Spinal cord (tissue), 10 donors: ENCODE data around the gene TRIM40. TPM values are rescaled to one million over a fixed set of nuclear protein-coding genes. Genes with fewer than 3 reads are reported as not detected.
"Not testable (repeated sequence)": the region's sequence is repeated elsewhere in the genome, so short reads cannot be mapped to it uniquely, and the experiment has no call there.

ENCODE experiments used
- DNase-seq, 6 donors: peaks; one replicate each; pipeline versions ENCODE4 v3.0.0 to v3.0.0-alpha.2; 2013 to 2015; ENCODE audit warnings: low spot score in 6 of 6, low read depth in 4 of 6
- H3K27ac ChIP-seq: one replicate; pipeline ENCODE4 v1.5.1; 2013; ENCODE audit warnings: low read depth, low read length, control low read depth
- H3K27me3 ChIP-seq: one replicate; pipeline ENCODE4 v1.6.1; 2013; ENCODE audit warnings: low read length; ENCODE audit not compliant: control insufficient read depth, insufficient read depth
- H3K36me3 ChIP-seq: one replicate; pipeline ENCODE4 v1.6.1; 2013; ENCODE audit warnings: low read length; ENCODE audit not compliant: control insufficient read depth, insufficient read depth
- H3K4me1 ChIP-seq: one replicate; pipeline ENCODE4 v1.6.1; 2013; ENCODE audit warnings: low read length; ENCODE audit not compliant: control insufficient read depth, insufficient read depth
- H3K4me3 ChIP-seq: one replicate; pipeline ENCODE4 v1.5.1; 2013; ENCODE audit warnings: low read depth, low read length, control low read depth
- H3K9me3 ChIP-seq: one replicate; pipeline ENCODE4 v1.6.1; 2013; ENCODE audit warnings: low read length; ENCODE audit not compliant: control insufficient read depth, insufficient read depth
- WGBS: methylation state at CpG from one replicate; pipeline ENCODE4 v1.1.5; 2013; ENCODE audit warnings: missing lambda C conversion rate; ENCODE audit not compliant: insufficient coverage; 5-methylcytosine and 5-hydroxymethylcytosine counted together
- polyA plus RNA-seq, 2 donors: library from polyadenylated mRNA; unstranded; fragments of 120-200 nt; gene quantifications; one replicate each; pipeline ENCODE4 v1.2.1, GENCODE V29; 2013; ENCODE audit not compliant: insufficient read length in 2 of 2
- total RNA-seq, 2 donors: library from RNA; depleted of rRNA in 1 of 2; stranded (reverse); fragments of 120-200 nt in 1 of 2; fragments of >200 nt in 1 of 2; gene quantifications; one replicate each; pipeline versions ENCODE4 v1.2.3 to v1.2.4, GENCODE V29; 2013 to 2014
- donor health status: healthy.

Gene TRIM40
- total and polyA plus RNA-seq, 4 donors = 0.17 to 0.19 TPM; not detected in 2

DNA sequence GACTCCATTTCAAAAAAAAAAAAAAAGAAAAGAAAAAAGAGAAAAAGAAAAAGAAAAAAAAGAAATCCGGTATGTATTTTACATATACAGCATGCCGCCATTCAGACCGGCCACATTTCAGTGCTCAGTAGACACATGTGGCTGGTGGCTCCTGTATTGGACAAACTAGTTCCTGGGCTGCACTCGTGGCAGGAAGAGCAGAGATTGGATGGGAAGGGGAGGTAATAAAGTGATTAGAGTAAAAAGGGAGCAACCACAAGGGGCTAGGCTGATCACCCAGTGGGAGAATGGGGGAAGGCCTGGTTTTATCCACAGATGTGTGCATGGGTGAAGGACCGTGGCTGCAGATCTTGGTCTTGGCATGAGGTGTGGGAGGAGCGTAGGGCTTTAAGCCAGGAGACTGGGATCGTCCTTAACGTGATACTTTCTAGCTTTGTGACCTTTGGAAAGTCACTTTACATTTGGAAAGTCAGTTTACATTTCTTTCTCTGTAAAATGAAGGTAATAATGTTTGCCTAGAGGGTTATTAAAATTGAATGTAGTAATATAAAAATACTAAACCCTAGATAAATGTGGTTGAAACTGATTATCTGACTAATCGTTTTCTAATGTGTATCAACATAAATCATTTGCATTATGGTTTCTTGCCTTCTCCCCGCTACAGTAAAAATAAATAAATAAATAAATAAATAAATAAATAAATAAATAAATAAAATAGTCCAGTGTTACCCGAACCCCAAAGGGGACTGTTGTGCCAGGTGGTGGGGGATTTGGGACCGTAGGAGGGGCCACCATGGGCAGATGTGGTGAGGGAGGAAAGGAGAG, 26.5 kb downstream of the TRIM40 start:
- no peak for DNase-seq
- H3K27me3 ChIP-seq = no peaks in the 10 kb centered on the region
- H3K36me3 ChIP-seq = no peaks in the 10 kb centered on the region
- H3K9me3 ChIP-seq = no peaks in the 10 kb centered on the region
- WGBS = 92% methylated on average over 5 of the region's 12 CpGs
- H3K27ac ChIP-seq = no peak overlapping the region
- H3K4me3 ChIP-seq = no peak overlapping the region
- no peaks in the 10 kb centered on the region for H3K4me1 ChIP-seq

DNA sequence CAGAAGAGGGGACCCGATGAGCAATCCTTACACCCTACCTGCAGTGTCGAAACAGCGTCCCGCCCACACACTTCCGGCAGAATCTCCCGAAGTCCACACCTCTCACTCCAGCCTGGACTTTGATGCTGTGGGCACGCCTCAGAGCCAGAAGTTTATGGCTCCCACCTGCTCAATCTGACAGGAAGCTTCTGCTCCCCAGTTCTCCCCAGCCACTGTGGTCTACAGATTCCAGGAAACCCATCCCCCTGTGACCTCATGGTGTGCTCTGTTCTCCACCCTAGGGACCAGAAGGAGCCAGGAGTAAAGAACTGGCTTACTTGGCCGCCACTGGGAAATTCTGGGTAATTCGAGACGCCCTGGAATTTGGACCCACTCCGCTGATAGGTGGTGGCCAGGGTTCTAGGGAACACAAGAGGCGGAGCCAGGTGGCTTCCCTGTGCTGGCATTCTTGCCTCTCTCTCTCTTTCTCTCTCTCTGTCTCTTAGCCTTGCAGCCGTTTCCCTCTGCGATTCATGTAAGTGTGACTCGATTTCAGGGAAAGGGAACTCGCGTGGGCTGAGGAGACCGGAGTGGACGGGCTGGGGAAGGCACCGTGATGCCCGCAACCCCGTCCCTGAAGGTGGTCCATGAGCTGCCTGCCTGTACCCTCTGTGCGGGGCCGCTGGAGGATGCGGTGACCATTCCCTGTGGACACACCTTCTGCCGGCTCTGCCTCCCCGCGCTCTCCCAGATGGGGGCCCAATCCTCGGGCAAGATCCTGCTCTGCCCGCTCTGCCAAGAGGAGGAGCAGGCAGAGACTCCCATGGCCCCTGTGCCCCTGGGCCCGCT, 27.4 kb downstream of the TRIM40 start, which contains the start of gene TRIM15:
Gene TRIM15 (plus strand): TSS at position 457 of the 828 bp plus-strand sequence. CDS start 139 bp downstream, at position 596.
- DNase-seq = no peak
- no peaks in the 10 kb centered on the region for H3K4me1 ChIP-seq

DNA sequence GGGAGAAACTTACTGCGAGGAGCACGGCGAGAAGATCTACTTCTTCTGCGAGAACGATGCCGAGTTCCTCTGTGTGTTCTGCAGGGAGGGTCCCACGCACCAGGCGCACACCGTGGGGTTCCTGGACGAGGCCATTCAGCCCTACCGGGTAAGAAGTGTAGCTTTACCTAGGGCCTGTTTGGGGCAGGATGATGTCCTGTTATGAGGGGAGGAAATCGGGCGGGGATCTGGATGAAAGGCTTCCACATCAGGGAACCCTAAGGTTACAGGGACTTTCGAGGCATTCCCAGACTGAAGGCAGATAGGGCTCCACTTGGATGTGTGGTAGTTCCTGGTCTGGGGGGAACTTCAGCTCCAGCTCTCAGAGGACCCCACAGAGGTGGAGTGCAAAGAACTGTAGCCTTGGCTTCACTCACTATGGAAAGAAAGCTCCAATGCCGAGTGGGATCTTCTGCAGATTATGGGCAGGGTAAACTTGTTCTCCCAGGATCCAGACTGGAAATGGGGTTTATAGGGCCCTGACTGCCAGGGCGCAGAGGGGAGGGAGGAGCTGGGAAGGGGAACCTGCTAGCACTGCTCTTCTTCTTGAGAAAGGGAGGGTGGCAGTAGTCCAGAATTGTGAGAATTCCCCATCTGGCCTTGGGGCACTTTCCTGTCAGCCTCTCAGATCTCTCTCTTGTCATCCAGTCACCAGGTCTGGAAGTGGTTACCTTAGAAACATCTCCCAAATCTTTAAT, 28.1 kb downstream of the TRIM40 start:
- no peak overlapping the region for H3K27ac ChIP-seq
- no peak overlapping the region for H3K4me3 ChIP-seq
- 84% methylated on average over 16 of the region's 16 CpGs for WGBS
- H3K27me3 ChIP-seq = peaks cover 8% of the 10 kb centered on the region
- no peak for DNase-seq
- no peaks in the 10 kb centered on the region for H3K4me1 ChIP-seq
- no peaks in the 10 kb centered on the region for H3K9me3 ChIP-seq
- no peaks in the 10 kb centered on the region for H3K36me3 ChIP-seq

More for the DNA sequence above, 27.4 kb downstream of the TRIM40 start, which contains the start of gene TRIM15:
- no peaks in the 10 kb centered on the region for H3K36me3 ChIP-seq
- H3K27me3 ChIP-seq = peaks cover 3% of the 10 kb centered on the region
- no peak within 1 kb of the TSS for H3K27ac ChIP-seq
- WGBS = 79% methylated on average over 26 of the region's 31 CpGs
- no peak within 1 kb of the TSS for H3K4me3 ChIP-seq
- no peaks in the 10 kb centered on the region for H3K9me3 ChIP-seq

DNA sequence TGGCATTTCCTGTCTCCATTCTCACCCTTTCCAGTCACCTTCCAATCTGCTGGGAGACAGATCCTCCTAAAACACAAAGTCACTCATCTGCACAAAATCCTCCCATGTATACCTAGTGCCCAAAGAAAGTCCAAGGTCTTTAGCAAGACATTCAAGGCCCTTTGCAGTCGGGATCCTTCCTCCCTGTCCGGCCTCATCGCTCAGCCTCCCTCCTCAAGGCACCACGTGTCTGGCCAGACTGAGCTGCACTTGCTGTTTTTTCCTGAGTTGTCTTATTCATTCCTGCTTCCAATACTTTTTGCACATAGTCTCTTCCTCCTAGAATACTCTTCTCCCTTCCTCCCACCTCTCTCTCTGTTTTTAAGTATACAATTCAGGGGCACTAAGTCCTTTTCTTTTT, 28.8 kb downstream of the TRIM40 start:
- H3K36me3 ChIP-seq = no peaks in the 10 kb centered on the region
- 88% methylated on average over 4 of the region's 4 CpGs for WGBS
- peaks cover 9% of the 10 kb centered on the region for H3K27me3 ChIP-seq
- H3K4me1 ChIP-seq = no peaks in the 10 kb centered on the region
- no peak overlapping the region for H3K4me3 ChIP-seq
- DNase-seq = no peak
- H3K27ac ChIP-seq = no peak overlapping the region
- no peaks in the 10 kb centered on the region for H3K9me3 ChIP-seq

DNA sequence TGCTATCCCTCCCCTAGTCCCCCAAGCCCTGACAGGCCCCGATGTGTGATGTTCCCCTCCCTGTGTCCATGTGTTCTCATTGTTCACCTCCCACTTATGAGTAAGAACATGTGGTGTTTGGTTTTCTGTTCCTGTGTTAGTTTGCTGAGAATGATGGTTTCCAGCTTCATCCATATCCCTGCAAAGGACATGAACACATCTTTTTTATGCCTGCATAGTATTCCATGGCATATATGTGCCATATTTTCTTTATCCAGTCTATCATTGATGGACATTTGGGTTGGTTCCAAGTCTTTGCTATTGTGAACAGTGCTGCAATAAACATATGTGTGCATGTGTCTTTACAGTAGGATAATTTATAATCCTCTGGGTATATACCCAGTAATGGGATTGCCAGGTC, 29.3 kb downstream of the TRIM40 start:
- H3K27ac ChIP-seq, DNase-seq, H3K4me3 ChIP-seq, H3K36me3 ChIP-seq, H3K4me1 ChIP-seq, H3K9me3 ChIP-seq: not testable (repeated sequence)
- peaks cover 12% of the 10 kb centered on the region for H3K27me3 ChIP-seq
- WGBS = no CpG with 5 or more reads among the region's 1 CpG

DNA sequence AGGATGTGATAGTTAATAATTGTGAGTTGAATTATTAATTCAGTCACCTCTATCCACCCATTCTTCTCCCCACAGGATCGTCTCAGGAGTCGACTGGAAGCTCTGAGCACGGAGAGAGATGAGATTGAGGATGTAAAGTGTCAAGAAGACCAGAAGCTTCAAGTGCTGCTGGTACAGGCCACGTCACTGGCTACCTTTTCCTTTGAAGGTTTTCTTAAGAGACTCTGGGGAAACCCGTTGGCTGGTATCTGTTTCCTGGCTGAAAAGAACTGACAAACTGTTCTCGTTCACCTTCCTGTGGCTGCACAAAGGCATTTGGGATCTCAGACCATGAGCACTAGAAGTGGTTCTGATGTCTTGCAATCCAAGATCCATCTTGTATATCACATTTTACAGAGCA, 31.2 kb downstream of the TRIM40 start:
- 73% methylated on average over 4 of the region's 6 CpGs for WGBS
- H3K27me3 ChIP-seq = peaks cover 31% of the 10 kb centered on the region
- no peak overlapping the region for H3K4me3 ChIP-seq
- H3K27ac ChIP-seq = no peak overlapping the region
- no peaks in the 10 kb centered on the region for H3K36me3 ChIP-seq
- no peak for DNase-seq
- peaks cover 8% of the 10 kb centered on the region for H3K4me1 ChIP-seq
- no peaks in the 10 kb centered on the region for H3K9me3 ChIP-seq

DNA sequence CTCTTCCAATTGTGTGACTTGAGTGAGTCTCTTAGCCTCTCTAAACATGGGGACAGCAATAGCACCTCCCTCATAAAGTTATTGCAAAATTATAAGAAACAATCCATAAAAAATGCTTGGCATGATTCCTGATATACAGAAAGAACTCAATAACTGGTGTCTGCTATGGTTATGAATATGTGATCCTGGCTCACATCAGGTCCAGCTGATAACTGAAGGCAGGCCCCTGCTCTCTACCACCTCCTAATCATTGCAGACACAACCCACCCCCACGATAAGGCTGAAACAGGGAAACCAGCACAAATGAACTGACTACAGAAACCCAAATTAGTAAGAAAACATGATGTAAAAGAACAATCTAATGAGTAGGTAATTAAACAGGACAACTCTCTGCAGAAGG, 32.8 kb downstream of the TRIM40 start:
- Histone ChIP-seq H3K27me3 (peaks cover 41% of the 10 kb centered on the region), H3K9me3 (no peaks in the 10 kb centered on the region), H3K4me3 (no peak overlapping the region), H3K36me3 (no peaks in the 10 kb centered on the region), H3K27ac (no peak overlapping the region), H3K4me1 (peaks cover 12% of the 10 kb centered on the region)
- WGBS = no CpG with 5 or more reads among the region's 1 CpG
- no peak for DNase-seq

DNA sequence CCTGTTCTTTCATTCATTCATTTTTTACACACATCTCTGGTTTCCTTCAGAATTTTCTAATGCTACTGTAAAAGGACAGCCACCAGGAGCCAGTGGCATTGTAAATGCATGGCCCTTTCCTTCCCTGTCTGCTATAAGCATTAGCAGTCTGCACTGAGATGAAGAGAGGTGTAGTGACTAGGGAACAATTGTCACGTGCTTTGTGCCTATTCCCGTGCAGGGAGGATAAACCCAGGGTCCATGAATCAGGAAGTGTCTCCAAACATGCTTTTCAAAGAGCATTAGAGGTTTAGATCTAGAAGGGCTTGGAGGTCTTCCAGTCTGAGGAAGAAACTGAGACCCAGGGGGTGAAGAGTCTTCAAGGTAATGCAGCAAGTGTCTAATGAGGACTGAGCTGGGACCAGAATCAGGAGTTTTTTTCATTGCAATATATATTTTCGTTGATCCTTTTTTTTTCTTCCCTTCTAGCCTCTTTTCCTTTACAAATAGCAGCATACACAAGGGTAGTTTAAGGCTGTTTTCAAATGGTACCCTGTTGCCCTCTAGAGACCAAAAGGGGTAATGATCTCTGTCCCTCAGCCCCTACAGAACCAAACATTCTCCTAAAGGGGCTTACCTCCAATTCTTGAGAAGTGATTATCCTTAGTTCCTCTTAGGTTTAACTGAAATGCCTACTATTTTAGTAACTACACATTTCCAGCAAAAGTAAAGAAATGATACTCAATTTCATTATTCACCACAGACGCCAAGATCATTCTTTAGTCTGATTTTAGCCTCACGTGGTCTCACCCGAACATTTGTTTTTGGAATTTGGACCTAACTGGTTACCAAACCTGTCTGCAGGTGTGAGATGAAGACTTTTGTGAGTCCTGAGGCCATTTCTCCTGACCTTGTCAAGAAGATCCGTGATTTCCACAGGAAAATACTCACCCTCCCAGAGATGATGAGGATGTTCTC, 34.0 kb downstream of the TRIM40 start:
- peak in 5 of 6 donors; percentile 1 to 75 (median 31) for DNase-seq
- H3K27ac ChIP-seq = no peak overlapping the region
- H3K27me3 ChIP-seq = peaks cover 47% of the 10 kb centered on the region
- no peaks in the 10 kb centered on the region for H3K36me3 ChIP-seq
- no peak overlapping the region for H3K4me3 ChIP-seq
- peaks cover 12% of the 10 kb centered on the region for H3K4me1 ChIP-seq
- 3% methylated on average over 3 of the region's 7 CpGs for WGBS
- no peaks in the 10 kb centered on the region for H3K9me3 ChIP-seq
